ENCODE measurements around the gene TMEM38B. TPM values are rescaled to one million over a fixed set of nuclear protein-coding genes. Genes with fewer than 3 reads are reported as not detected.

TMEM38B gene
- total and polyA plus RNA-seq, 2 of the 8 experiments (the other 6 are each of a cell fraction or from before 2014, with no cell fraction given), result 10.6 to 12.4 TPM

DNA sequence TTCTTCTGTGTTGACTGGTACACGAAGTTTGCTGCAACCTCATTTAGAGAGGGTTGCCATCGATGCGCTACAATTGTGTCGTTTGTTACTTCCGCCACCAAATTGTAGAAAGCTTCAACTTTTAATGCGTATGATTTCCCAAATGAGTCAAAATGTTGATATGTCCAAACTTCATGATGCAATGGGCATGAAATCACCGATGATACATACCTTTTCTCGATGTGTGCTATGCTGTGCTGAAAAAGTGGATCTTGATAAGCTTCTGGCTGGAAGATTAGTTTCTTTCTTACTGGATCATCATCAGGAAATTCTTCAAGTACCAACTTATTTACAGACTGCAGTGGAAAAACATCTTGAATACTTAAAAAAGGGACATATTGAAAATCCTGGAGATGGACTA lies 65.7 kb downstream of the TMEM38B start:
- Histone ChIP-seq H3K4me3 (ENCODE audit: extremely low read depth in 1 of 4, insufficient read depth in 2 of 4, low read depth in 3 of 4, low read length in 4 of 4) (no peak overlapping the region), H2BK120ac (replicated peaks; ENCODE audit: low read depth, low read length) (no peak overlapping the region), H4K91ac (replicated peaks; ENCODE audit: insufficient read length, low read length) (no peak overlapping the region), H2AK5ac (ENCODE audit: low read depth, low read length) (no peak overlapping the region), H3K23ac (ENCODE audit: insufficient read length) (no peak overlapping the region), H2AFZ (ENCODE audit: low read length) (no peak overlapping the region), H2BK15ac (ENCODE audit: low read length) (no peak overlapping the region), H4K8ac (ENCODE audit: extremely low read depth, insufficient read depth, low read length) (no peak overlapping the region), H2BK5ac (ENCODE audit: low read depth, low read length) (no peak overlapping the region), H3K79me2 (ENCODE audit: control insufficient read depth in 1 of 2, insufficient read depth in 2 of 2, low read length in 2 of 2) (no peaks in the 10 kb centered on the region), H3K4ac (replicated peaks; ENCODE audit: insufficient read length, low read depth, low read length) (no peak overlapping the region), H2BK12ac (ENCODE audit: low read depth, low read length) (no peak overlapping the region), H3K23me2 (ENCODE audit: low read depth, low read length) (no peaks in the 10 kb centered on the region), H3K36me3 (ENCODE audit: control insufficient read depth in 2 of 4, insufficient read depth in 4 of 4, low read length in 3 of 4) (no peaks in the 10 kb centered on the region), H2BK20ac (ENCODE audit: low read length) (no peak overlapping the region), H4K5ac (ENCODE audit: insufficient read length, low read depth, low read length) (no peak overlapping the region), H3K9me3 (ENCODE audit: insufficient read depth in 2 of 2, low read depth in 1 of 2, low read length in 1 of 2) (no peaks in the 10 kb centered on the region), H3K4me1 (replicated peaks in 1 of 4; ENCODE audit: control insufficient read depth in 3 of 4, insufficient read depth in 4 of 4, low read length in 3 of 4) (no peaks in the 10 kb centered on the region), H4K20me1 (replicated peaks in 1 of 2; ENCODE audit: control insufficient read depth in 1 of 2, insufficient read depth in 2 of 2, low read length in 2 of 2) (no peaks in the 10 kb centered on the region), H3K27me3 (replicated peaks in 1 of 4; ENCODE audit: control insufficient read depth in 3 of 4, extremely low read depth in 1 of 4, insufficient read depth in 3 of 4, low read length in 3 of 4) (no peaks in the 10 kb centered on the region), H3K18ac (ENCODE audit: extremely low read depth, low read length) (no peak overlapping the region), H3K9ac (replicated peaks in 1 of 4; ENCODE audit: extremely low read depth in 1 of 4, low read depth in 3 of 4, low read length in 3 of 4) (no peak overlapping the region), H3K79me1 (ENCODE audit: low read depth, low read length) (no peaks in the 10 kb centered on the region), H3K27ac (ENCODE audit: low read depth, low read length) (no peak overlapping the region), H3K56ac (replicated peaks; ENCODE audit: insufficient read length, low read depth, low read length) (no peak overlapping the region), H3K14ac (ENCODE audit: insufficient read length) (no peak overlapping the region), H3K4me2 (ENCODE audit: insufficient read depth in 1 of 2, low read depth in 2 of 2, low read length in 2 of 2) (no peak overlapping the region)
- CTCF ChIA-PET (ENCODE audit: partially characterized antibody), result interaction anchor here (1.5 kb wide), 1 partner anchor 82 kb away, joined by 3 read pairs; no protein-coding TSS in a partner anchor
- DNase-seq (ENCODE audit: low read depth in 1 of 2, low spot score in 2 of 2) (no peak), FAIRE-seq (no peak)
- POLR2A ChIA-PET (ENCODE audit: partially characterized antibody), result no interaction called here
- WGBS, 2 experiments (ENCODE audit: extremely low coverage in 1 of 2, insufficient coverage in 1 of 2, insufficient read length in 1 of 2, insufficient replicate concordance in 2 of 2, low coverage in 1 of 2, low lambda C conversion rate in 2 of 2, missing lambda C conversion rate in 1 of 2), result 94% methylated on average over 8 of the region's 8 CpGs; no CpG with 5 or more reads in 1 of the 2 experiments
- TF ChIP-seq CHD2 (IDR thresholded peaks at IDR 0.05; ENCODE audit: low read length), result no peak
- TF ChIP-seq TAF7 (optimal IDR thresholded peaks at IDR 0.05; ENCODE audit: borderline replicate concordance, low read depth, low read length), result no peak
- no peak for TF ChIP-seq KDM4A (IDR thresholded peaks at IDR 0.05; ENCODE audit: low read depth, low read length, severe bottlenecking)
- TF ChIP-seq CTCF (IDR thresholded peaks at IDR 0.05; ENCODE audit: control extremely low read depth in 1 of 3, insufficient read depth in 1 of 3, low read depth in 1 of 3, low read length in 3 of 3), result no peak
- no peak for TF ChIP-seq SUZ12 (IDR thresholded peaks at IDR 0.05; ENCODE audit: low read length)
- no peak for TF ChIP-seq ZNF274 (IDR thresholded peaks at IDR 0.05; ENCODE audit: borderline replicate concordance, extremely low read depth, low read length)
